ENCODE measurements around the gene BRF1.

BRF1 gene

DNA sequence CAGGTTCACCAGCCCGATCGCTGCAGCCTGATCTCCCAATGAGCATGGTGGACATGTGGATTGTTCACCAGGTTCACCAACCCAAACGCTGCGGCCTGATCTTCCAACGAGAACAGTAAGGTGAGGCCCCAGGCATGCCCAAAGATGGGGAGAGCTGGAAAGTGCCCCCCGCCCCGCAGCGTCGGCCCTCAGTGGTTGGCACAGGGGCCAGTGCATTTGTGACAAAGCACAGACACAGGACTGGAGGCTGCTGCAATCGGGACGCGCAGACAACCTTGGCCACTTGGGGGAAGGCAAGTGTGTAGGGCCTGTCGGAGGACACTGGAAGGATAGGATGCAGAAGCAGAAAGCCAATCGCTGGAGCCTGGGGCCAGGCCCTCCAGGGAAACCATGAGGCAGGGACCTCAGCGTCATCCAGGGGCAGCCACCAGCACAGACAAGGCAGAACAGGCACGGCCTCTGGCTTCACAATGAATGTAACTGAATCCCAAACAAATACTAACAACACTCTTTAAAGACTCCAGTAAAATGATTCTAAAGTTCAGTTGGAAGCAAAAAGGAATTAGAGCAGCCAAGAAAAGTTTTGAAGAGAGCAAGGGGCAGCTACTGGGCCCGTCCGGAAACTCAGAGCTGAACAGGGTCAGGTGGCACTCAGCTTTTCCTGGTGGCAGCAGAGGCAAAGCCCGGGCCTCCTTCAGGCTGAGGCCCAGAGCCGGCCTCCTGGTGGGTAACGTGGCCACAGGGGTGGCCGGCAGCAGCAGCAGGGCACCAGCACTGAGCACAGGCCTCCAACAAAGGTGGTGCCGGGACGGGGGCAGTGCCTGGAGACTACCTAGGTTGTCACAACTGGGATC is 13.3 kb downstream of the BRF1 start:
- no peak for TF ChIP-seq EZH2phosphoT487 (conservative IDR thresholded peaks at IDR 0.05; ENCODE audit: low read length)
- TF ChIP-seq, protein P1, sequence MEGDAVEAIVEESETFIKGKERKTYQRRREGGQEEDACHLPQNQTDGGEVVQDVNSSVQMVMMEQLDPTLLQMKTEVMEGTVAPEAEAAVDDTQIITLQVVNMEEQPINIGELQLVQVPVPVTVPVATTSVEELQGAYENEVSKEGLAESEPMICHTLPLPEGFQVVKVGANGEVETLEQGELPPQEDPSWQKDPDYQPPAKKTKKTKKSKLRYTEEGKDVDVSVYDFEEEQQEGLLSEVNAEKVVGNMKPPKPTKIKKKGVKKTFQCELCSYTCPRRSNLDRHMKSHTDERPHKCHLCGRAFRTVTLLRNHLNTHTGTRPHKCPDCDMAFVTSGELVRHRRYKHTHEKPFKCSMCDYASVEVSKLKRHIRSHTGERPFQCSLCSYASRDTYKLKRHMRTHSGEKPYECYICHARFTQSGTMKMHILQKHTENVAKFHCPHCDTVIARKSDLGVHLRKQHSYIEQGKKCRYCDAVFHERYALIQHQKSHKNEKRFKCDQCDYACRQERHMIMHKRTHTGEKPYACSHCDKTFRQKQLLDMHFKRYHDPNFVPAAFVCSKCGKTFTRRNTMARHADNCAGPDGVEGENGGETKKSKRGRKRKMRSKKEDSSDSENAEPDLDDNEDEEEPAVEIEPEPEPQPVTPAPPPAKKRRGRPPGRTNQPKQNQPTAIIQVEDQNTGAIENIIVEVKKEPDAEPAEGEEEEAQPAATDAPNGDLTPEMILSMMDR (IDR thresholded peaks at IDR 0.05; ENCODE audit: insufficient read depth, low read length, poor library complexity, severe bottlenecking), result no peak
- H3K4me3 ChIP-seq (ENCODE audit: insufficient read depth, low read length, poor library complexity, severe bottlenecking), result no peak overlapping the region
- no peak overlapping the region for H3K4me2 ChIP-seq (ENCODE audit: low read depth, low read length, poor library complexity, severe bottlenecking)
- no peaks in the 10 kb centered on the region for H3K9me2 ChIP-seq (replicated peaks; ENCODE audit: insufficient read depth, low read length)
- no peaks in the 10 kb centered on the region for H3K27me3 ChIP-seq (ENCODE audit: low read length)
- H3K9ac ChIP-seq (ENCODE audit: low read length), result no peak overlapping the region
- H3K9me3 ChIP-seq (ENCODE audit: insufficient read depth, low read length), result no peaks in the 10 kb centered on the region
- no peaks in the 10 kb centered on the region; the same call in 1 of the 2 replicates for H4K20me1 ChIP-seq (ENCODE audit: low read depth, low read length)
- H3K79me2 ChIP-seq (ENCODE audit: insufficient read depth, low read length), result no peaks in the 10 kb centered on the region
- no peak overlapping the region for H3K27ac ChIP-seq (ENCODE audit: low read depth, low read length)
- no peak overlapping the region for H2AFZ ChIP-seq (ENCODE audit: low read depth, low read length, severe bottlenecking)
- no peaks in the 10 kb centered on the region for H3K36me3 ChIP-seq (ENCODE audit: low read length)
- no peaks in the 10 kb centered on the region for H3F3A ChIP-seq (ENCODE audit: insufficient read depth)

DNA sequence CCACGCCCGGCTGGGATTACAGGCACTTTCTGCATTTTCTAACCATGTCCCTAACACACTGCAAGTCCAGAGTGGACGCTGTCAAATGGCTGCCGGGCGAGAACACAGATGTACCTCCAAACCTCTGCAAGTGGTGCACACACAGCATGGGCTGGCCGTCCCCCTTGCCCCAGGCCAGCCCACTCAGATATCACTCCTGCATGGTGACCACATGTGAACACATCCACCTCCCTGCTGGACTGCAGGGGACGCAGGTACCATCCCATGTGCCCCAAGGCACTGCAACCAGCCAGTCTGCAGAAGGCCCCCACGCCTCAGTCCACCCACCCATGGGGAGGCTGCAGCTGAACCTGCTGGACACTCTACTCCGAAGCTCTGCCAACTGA is 14.0 kb downstream of the BRF1 start:
- Histone ChIP-seq H4K20me1 (ENCODE audit: low read depth, low read length) (no peaks in the 10 kb centered on the region; the same call in 1 of the 2 replicates), H3K9me3 (ENCODE audit: insufficient read depth, low read length) (no peaks in the 10 kb centered on the region), H3K4me2 (ENCODE audit: low read depth, low read length, poor library complexity, severe bottlenecking) (no peak overlapping the region), H3K9me2 (replicated peaks; ENCODE audit: insufficient read depth, low read length) (no peaks in the 10 kb centered on the region), H3K36me3 (ENCODE audit: low read length) (no peaks in the 10 kb centered on the region), H3K27me3 (ENCODE audit: low read length) (no peaks in the 10 kb centered on the region), H3K27ac (ENCODE audit: low read depth, low read length) (no peak overlapping the region), H3F3A (ENCODE audit: insufficient read depth) (no peaks in the 10 kb centered on the region), H3K9ac (ENCODE audit: low read length) (no peak overlapping the region), H3K79me2 (ENCODE audit: insufficient read depth, low read length) (no peaks in the 10 kb centered on the region), H2AFZ (ENCODE audit: low read depth, low read length, severe bottlenecking) (no peak overlapping the region), H3K4me3 (ENCODE audit: insufficient read depth, low read length, poor library complexity, severe bottlenecking) (no peak overlapping the region)
- no peak for TF ChIP-seq EZH2phosphoT487 (conservative IDR thresholded peaks at IDR 0.05; ENCODE audit: low read length)
- TF ChIP-seq, protein P1 (IDR thresholded peaks at IDR 0.05; ENCODE audit: insufficient read depth, low read length, poor library complexity, severe bottlenecking), result no peak

DNA sequence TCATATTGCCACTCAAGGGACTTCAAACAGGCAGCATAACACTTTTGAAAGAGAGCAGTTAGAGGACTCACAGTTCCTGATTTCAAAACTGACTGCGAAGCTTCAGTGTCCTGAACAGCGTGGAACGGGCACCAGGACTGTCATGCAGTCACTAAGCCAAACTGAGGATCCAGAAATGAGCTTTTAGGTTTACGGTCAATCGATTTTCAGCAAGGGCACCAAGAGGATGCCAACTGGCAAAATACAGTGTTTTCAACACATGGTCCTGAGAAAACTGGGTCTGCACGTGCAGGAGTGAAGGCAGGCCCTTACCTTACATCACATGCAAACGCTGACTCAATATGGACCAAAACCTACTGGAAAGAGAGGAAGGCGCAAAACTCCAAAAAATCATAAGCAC is 15.6 kb downstream of the BRF1 start:
- no peaks in the 10 kb centered on the region for H3K79me2 ChIP-seq (ENCODE audit: insufficient read depth, low read length)
- no peaks in the 10 kb centered on the region for H3K36me3 ChIP-seq (ENCODE audit: low read length)
- H3K9ac ChIP-seq (ENCODE audit: low read length), result no peak overlapping the region
- H2AFZ ChIP-seq (ENCODE audit: low read depth, low read length, severe bottlenecking), result no peak overlapping the region
- H4K20me1 ChIP-seq (ENCODE audit: low read depth, low read length), result no peaks in the 10 kb centered on the region; the same call in 1 of the 2 replicates
- H3F3A ChIP-seq (ENCODE audit: insufficient read depth), result no peaks in the 10 kb centered on the region
- no peaks in the 10 kb centered on the region for H3K27me3 ChIP-seq (ENCODE audit: low read length)
- H3K9me3 ChIP-seq (ENCODE audit: insufficient read depth, low read length), result no peaks in the 10 kb centered on the region
- no peak overlapping the region for H3K4me3 ChIP-seq (ENCODE audit: insufficient read depth, low read length, poor library complexity, severe bottlenecking)
- no peak overlapping the region for H3K4me2 ChIP-seq (ENCODE audit: low read depth, low read length, poor library complexity, severe bottlenecking)
- H3K27ac ChIP-seq (ENCODE audit: low read depth, low read length), result no peak overlapping the region
- H3K9me2 ChIP-seq (replicated peaks; ENCODE audit: insufficient read depth, low read length), result no peaks in the 10 kb centered on the region
- TF ChIP-seq, protein P1 (IDR thresholded peaks at IDR 0.05; ENCODE audit: insufficient read depth, low read length, poor library complexity, severe bottlenecking), result no peak
- no peak for TF ChIP-seq EZH2phosphoT487 (conservative IDR thresholded peaks at IDR 0.05; ENCODE audit: low read length)

All from SU-DHL-6 (cell line).